HEK293 (cell line): Measurements from ENCODE around the gene TRAF3IP1.

ENCODE experiments used
- CTCF ChIA-PET: fragments of 350-600 bp; formaldehyde crosslinking; extraction: SDS; loops from one replicate; lab custom pipeline; 2021; ENCODE audit warnings: antibody characterized with exemption; lab: Yijun Ruan, JAX
- POLR2A ChIA-PET: fragments of 300-600 bp; formaldehyde crosslinking; extraction: SDS; loops from one replicate; lab custom pipeline; 2020; ENCODE audit warnings: antibody characterized with exemption, inconsistent platforms; lab: Yijun Ruan, JAX
- H3K27ac ChIP-seq: fragments of 200-500 bp; sonication (Bioruptor generic); 2 replicates; pipeline ENCODE4 v1.5.1; 2014; ENCODE audit warnings: low read depth, low read length, control low read depth, inconsistent platforms; ENCODE audit errors: extremely low read depth
- H3K36me3 ChIP-seq, 2 experiments: fragments of 200-500 bp in 1 of 2; sonication (Bioruptor generic) in 1 of 2; 1 replicate in 1 of 2; 2 replicates in 1 of 2; pipeline ENCODE4 v1.5.1; 2014 to 2017; ENCODE audit warnings: inconsistent platforms in 2 of 2, low read length in 2 of 2; ENCODE audit not compliant: control insufficient read depth in 2 of 2, insufficient read depth in 1 of 2
- H3K4me1 ChIP-seq: fragments of 200-500 bp; sonication (Bioruptor generic); 2 replicates; pipeline ENCODE4 v1.5.1; 2014; ENCODE audit warnings: mild to moderate bottlenecking, low read length, inconsistent platforms; ENCODE audit not compliant: control insufficient read depth, insufficient read depth
- H3K4me3 ChIP-seq: 2 replicates; pipeline ENCODE4 v1.5.1; 2011; ENCODE audit warnings: low read depth, mild to moderate bottlenecking, control low read depth, low read length, moderate library complexity
- H3K9me3 ChIP-seq: fragments of 200-500 bp; sonication (Bioruptor generic); 2 replicates; pipeline ENCODE4 v1.5.1; 2014; ENCODE audit warnings: low read depth, low read length, inconsistent platforms; ENCODE audit not compliant: control insufficient read depth, insufficient read depth
- EGR2 ChIP-seq: fragments of 450-650 bp; formaldehyde crosslinking; IDR thresholded peaks from 2 replicates; pipeline ENCODE4 v1.5.1; 2016; ENCODE audit warnings: low read depth, missing biosample characterization, missing genetic modification characterization
- RBAK ChIP-seq: fragments of 450-650 bp; formaldehyde crosslinking; IDR thresholded peaks from 2 replicates; pipeline ENCODE4 v1.5.1; 2016; ENCODE audit warnings: missing biosample characterization, missing genetic modification characterization
- SP3 ChIP-seq: fragments of 450-650 bp; formaldehyde crosslinking; IDR thresholded peaks from 2 replicates; pipeline ENCODE4 v1.5.1; 2016; ENCODE audit warnings: missing biosample characterization, missing genetic modification characterization
- ZBTB48 ChIP-seq: fragments of 450-650 bp; formaldehyde crosslinking; IDR thresholded peaks from 2 replicates; pipeline ENCODE4 v1.5.1; 2016; ENCODE audit warnings: missing biosample characterization, missing genetic modification characterization
- ZBTB7A ChIP-seq: fragments of 450-650 bp; formaldehyde crosslinking; IDR thresholded peaks from 2 replicates; pipeline ENCODE4 v1.5.1; 2016; ENCODE audit warnings: low read depth, missing biosample characterization, missing genetic modification characterization
- ZNF10 ChIP-seq: fragments of 450-650 bp; formaldehyde crosslinking; IDR thresholded peaks from 2 replicates; pipeline ENCODE4 v1.5.1; 2017; ENCODE audit warnings: missing biosample characterization, missing genetic modification characterization
- ZNF174 ChIP-seq: fragments of 450-650 bp; formaldehyde crosslinking; IDR thresholded peaks from 2 replicates; pipeline ENCODE4 v1.5.0; 2017; ENCODE audit warnings: missing biosample characterization, mild to moderate bottlenecking, missing genetic modification characterization
- ZNF211 ChIP-seq: fragments of 450-650 bp; formaldehyde crosslinking; IDR thresholded peaks from 2 replicates; pipeline ENCODE4 v1.5.1; 2016; ENCODE audit warnings: low read depth, missing biosample characterization, missing genetic modification characterization
- ZNF214 ChIP-seq: fragments of 450-650 bp; formaldehyde crosslinking; IDR thresholded peaks from 2 replicates; pipeline ENCODE4 v1.5.1; 2017; ENCODE audit warnings: missing biosample characterization, mild to moderate bottlenecking, missing genetic modification characterization, borderline replicate concordance
- ZNF302 ChIP-seq: fragments of 450-650 bp; formaldehyde crosslinking; IDR thresholded peaks from 2 replicates; pipeline ENCODE4 v1.5.1; 2016; ENCODE audit warnings: missing biosample characterization, missing genetic modification characterization, low read depth
- ZNF311 ChIP-seq: fragments of 450-650 bp; formaldehyde crosslinking; IDR thresholded peaks from 2 replicates; pipeline ENCODE4 v1.5.1; 2017; ENCODE audit warnings: missing biosample characterization, missing genetic modification characterization, borderline replicate concordance
- ZNF423 ChIP-seq: fragments of 450-650 bp; formaldehyde crosslinking; IDR thresholded peaks from 2 replicates; pipeline ENCODE4 v1.5.1; 2016; ENCODE audit warnings: missing biosample characterization, missing genetic modification characterization
- ZNF621 ChIP-seq: fragments of 450-650 bp; formaldehyde crosslinking; IDR thresholded peaks from 2 replicates; pipeline ENCODE4 v1.5.1; 2017; ENCODE audit warnings: missing biosample characterization, missing genetic modification characterization
- ZNF623 ChIP-seq: fragments of 450-650 bp; formaldehyde crosslinking; IDR thresholded peaks from 2 replicates; pipeline ENCODE4 v1.5.1; 2016; ENCODE audit warnings: missing biosample characterization, missing genetic modification characterization
- ZNF654 ChIP-seq: fragments of 450-650 bp; formaldehyde crosslinking; IDR thresholded peaks from 2 replicates; pipeline ENCODE4 v1.5.1; 2016; ENCODE audit warnings: low read depth, missing biosample characterization, missing genetic modification characterization
- ZNF707 ChIP-seq: fragments of 450-650 bp; formaldehyde crosslinking; IDR thresholded peaks from 2 replicates; pipeline ENCODE4 v1.5.1; 2016; ENCODE audit warnings: missing biosample characterization, missing genetic modification characterization
- ZNF791 ChIP-seq: fragments of 450-650 bp; formaldehyde crosslinking; IDR thresholded peaks from 2 replicates; pipeline ENCODE4 v1.5.1; 2016; ENCODE audit warnings: missing biosample characterization, missing genetic modification characterization
- ZNF792 ChIP-seq: fragments of 450-650 bp; formaldehyde crosslinking; IDR thresholded peaks from 2 replicates; pipeline ENCODE4 v1.5.1; 2016; ENCODE audit warnings: missing biosample characterization, missing genetic modification characterization
- TF ChIP-seq, protein P1 (sequence below): fragments of 450-650 bp; formaldehyde crosslinking; IDR thresholded peaks from 2 replicates; pipeline ENCODE4 v1.5.1; 2017; ENCODE audit warnings: missing biosample characterization, mild to moderate bottlenecking, missing genetic modification characterization, moderate library complexity
- TF ChIP-seq, protein P2 (sequence below): fragments of 450-650 bp; formaldehyde crosslinking; IDR thresholded peaks from 2 replicates; pipeline ENCODE4 v1.5.1; 2017; ENCODE audit warnings: missing biosample characterization, missing genetic modification characterization
- TF ChIP-seq, protein P3 (sequence below): fragments of 450-650 bp; formaldehyde crosslinking; IDR thresholded peaks from 2 replicates; pipeline ENCODE4 v1.5.1; 2016; ENCODE audit warnings: missing biosample characterization, missing genetic modification characterization
- TF ChIP-seq, protein P4 (sequence below): IDR thresholded peaks from 2 replicates; pipeline ENCODE4 v1.6.1; 2011; ENCODE audit warnings: mild to moderate bottlenecking, low read depth, low read length, borderline replicate concordance

TRAF3IP1 gene

DNA sequence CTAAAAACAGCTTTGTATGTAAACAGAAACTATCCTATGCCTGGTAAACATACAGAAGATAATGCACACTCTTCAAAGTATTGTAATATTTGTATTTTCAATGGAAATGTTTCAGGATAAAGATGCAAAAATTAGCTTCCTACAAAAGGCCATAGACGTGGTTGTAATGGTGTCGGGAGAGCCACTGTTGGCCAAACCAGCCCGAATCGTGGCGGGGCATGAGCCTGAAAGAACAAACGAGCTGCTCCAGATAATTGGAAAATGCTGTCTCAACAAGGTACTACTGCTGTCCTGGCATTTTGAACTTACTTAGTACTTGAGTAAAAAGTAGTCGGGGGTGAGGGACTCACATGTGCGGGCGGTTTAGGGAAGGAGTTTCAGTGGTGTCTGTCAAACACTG, 5.4 kb downstream of the TRAF3IP1 start:
- TF ChIP-seq ZNF707 (tag by site-specific recombination) (no peak), ZNF211 (tag by site-specific recombination) (no peak), RBAK (tag by site-specific recombination) (no peak), ZNF623 (tag by site-specific recombination) (no peak)
- TF ChIP-seq, protein P1, sequence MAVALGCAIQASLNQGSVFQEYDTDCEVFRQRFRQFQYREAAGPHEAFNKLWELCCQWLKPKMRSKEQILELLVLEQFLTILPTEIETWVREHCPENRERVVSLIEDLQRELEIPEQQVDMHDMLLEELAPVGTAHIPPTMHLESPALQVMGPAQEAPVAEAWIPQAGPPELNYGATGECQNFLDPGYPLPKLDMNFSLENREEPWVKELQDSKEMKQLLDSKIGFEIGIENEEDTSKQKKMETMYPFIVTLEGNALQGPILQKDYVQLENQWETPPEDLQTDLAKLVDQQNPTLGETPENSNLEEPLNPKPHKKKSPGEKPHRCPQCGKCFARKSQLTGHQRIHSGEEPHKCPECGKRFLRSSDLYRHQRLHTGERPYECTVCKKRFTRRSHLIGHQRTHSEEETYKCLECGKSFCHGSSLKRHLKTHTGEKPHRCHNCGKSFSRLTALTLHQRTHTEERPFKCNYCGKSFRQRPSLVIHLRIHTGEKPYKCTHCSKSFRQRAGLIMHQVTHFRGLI: peak; percentile 90
- TF ChIP-seq, all 188 proteins: peak for 1
- Histone ChIP-seq H3K36me3 (peaks cover 14 to 76% of the 10 kb centered on the region in 2 experiments; a peak in 2 of 3 replicates), H3K4me1 (0 out of 2 replicates have a peak, but pooled peaks cover 2% of the 10 kb centered on the region), H3K27ac (no peak overlapping the region), H3K9me3 (no peaks in the 10 kb centered on the region), H3K4me3 (no peak overlapping the region)
- ChIA-PET CTCF (no interaction called here), POLR2A (no interaction called here)

DNA sequence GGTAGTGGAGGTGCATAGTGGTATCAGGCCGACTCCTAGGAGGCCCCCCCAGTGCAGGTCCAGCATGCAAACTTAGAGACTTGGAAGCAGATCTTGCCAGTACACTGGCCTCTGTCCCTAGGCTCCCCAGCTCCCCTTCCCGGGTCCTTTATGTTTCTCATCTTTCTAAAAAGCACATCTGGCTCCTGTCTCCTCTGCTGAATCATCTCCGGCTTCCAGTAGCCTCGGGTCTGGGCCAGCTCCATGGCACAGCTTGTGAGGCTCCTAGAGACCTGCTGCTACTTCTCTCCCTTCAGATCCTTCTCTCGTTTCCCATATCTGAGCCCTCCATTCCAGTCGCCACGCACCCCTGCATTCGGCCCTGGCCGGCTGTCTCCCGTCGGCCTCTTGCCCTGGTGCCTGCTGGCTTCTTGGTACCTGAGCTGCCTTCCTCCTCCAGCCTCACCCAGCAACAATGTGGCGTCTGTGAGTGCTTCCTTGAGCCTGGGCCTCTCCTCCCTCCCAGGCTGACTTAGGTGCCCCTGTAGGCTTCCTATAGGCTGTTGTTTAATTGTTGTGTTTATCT, 6.6 kb downstream of the TRAF3IP1 start:
- ChIA-PET CTCF (no interaction called here), POLR2A (no interaction called here)
- Histone ChIP-seq H3K27ac (no peak overlapping the region), H3K4me3 (no peak overlapping the region), H3K4me1 (no peaks in the 10 kb centered on the region), H3K36me3 (peaks cover 14 to 79% of the 10 kb centered on the region in 2 experiments; a peak in 2 of 3 replicates)
- TF ChIP-seq SP3: no peak
- TF ChIP-seq ZNF302 (tag by site-specific recombination): no peak
- TF ChIP-seq ZNF10 (tag by site-specific recombination): no peak
- no peak for TF ChIP-seq ZBTB7A (tag by site-specific recombination)
- TF ChIP-seq ZNF621: no peak
- TF ChIP-seq, protein P2, sequence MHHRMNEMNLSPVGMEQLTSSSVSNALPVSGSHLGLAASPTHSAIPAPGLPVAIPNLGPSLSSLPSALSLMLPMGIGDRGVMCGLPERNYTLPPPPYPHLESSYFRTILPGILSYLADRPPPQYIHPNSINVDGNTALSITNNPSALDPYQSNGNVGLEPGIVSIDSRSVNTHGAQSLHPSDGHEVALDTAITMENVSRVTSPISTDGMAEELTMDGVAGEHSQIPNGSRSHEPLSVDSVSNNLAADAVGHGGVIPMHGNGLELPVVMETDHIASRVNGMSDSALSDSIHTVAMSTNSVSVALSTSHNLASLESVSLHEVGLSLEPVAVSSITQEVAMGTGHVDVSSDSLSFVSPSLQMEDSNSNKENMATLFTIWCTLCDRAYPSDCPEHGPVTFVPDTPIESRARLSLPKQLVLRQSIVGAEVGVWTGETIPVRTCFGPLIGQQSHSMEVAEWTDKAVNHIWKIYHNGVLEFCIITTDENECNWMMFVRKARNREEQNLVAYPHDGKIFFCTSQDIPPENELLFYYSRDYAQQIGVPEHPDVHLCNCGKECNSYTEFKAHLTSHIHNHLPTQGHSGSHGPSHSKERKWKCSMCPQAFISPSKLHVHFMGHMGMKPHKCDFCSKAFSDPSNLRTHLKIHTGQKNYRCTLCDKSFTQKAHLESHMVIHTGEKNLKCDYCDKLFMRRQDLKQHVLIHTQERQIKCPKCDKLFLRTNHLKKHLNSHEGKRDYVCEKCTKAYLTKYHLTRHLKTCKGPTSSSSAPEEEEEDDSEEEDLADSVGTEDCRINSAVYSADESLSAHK (tag by site-specific recombination): no peak
- TF ChIP-seq ZNF623 (tag by site-specific recombination): no peak
- no peak for TF ChIP-seq ZNF791
- no peak for TF ChIP-seq ZNF311 (tag by site-specific recombination)
- no peak for TF ChIP-seq ZNF211 (tag by site-specific recombination)
- no peak for TF ChIP-seq ZNF174 (tag by site-specific recombination)
- no peak for TF ChIP-seq ZNF214
- TF ChIP-seq EGR2 (tag by site-specific recombination): no peak
- no peak for TF ChIP-seq ZNF423 (tag by site-specific recombination)
- TF ChIP-seq RBAK (tag by site-specific recombination): no peak
- no peak for TF ChIP-seq ZNF654 (tag by site-specific recombination)
- TF ChIP-seq, protein P3, sequence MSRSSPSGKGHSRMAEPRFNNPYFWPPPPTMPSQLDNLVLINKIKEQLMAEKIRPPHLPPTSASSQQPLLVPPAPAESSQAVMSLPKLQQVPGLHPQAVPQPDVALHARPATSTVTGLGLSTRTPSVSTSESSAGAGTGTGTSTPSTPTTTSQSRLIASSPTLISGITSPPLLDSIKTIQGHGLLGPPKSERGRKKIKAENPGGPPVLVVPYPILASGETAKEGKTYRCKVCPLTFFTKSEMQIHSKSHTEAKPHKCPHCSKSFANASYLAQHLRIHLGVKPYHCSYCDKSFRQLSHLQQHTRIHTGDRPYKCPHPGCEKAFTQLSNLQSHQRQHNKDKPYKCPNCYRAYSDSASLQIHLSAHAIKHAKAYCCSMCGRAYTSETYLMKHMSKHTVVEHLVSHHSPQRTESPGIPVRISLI (tag by site-specific recombination): no peak
- no peak for TF ChIP-seq ZNF792 (tag by site-specific recombination)
- TF ChIP-seq, protein P4, sequence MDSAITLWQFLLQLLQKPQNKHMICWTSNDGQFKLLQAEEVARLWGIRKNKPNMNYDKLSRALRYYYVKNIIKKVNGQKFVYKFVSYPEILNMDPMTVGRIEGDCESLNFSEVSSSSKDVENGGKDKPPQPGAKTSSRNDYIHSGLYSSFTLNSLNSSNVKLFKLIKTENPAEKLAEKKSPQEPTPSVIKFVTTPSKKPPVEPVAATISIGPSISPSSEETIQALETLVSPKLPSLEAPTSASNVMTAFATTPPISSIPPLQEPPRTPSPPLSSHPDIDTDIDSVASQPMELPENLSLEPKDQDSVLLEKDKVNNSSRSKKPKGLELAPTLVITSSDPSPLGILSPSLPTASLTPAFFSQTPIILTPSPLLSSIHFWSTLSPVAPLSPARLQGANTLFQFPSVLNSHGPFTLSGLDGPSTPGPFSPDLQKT: no peak
- no peak for TF ChIP-seq ZBTB48 (tag by site-specific recombination)
- TF ChIP-seq, all 188 proteins: peak for 0
- no peaks in the 10 kb centered on the region for H3K9me3 ChIP-seq
